ENCODE results near the gene ITGB3.

The ITGB3 gene

DNA sequence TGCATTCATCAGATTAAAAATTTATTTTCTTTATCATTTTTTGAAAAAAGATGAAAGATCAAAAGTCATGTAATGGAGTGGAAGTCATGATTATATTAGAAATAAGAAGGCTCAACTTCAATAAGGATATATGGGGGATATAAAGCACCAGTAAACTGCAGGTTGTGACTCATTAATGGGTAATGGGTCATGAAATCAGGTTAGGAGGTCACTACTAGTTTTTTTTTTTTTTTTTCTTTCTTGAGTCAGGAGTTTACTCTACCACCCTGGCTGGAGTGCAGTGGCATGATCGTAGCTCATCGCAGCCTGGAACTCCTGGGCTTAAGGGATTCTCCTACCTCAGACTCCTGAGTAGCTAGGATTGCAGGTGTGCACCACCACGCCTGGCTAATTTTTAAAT is 84.4 kb downstream of the ITGB3 start:
- no peak for DNase-seq (ENCODE audit: low spot score)

DNA sequence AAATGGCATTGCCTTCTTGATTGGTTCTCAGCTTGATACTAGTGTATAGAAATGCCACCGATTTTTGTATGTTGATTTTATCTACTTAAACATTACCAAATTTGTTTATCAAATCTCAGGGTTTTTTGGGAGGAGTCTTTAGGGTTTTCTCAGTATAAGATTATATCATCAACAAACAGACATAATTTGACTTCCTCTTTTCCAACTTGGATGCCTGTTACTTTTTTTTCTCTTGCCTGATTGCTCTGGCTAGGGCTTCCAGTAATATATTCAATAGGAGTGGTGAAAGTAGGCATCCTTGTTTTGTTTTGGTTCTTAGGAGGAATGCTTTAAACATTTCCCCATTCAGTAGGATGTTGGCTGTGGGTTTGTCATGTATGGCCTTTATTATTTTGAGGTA is 99.2 kb downstream of the ITGB3 start:
- no peak for DNase-seq (ENCODE audit: low spot score)

DNA sequence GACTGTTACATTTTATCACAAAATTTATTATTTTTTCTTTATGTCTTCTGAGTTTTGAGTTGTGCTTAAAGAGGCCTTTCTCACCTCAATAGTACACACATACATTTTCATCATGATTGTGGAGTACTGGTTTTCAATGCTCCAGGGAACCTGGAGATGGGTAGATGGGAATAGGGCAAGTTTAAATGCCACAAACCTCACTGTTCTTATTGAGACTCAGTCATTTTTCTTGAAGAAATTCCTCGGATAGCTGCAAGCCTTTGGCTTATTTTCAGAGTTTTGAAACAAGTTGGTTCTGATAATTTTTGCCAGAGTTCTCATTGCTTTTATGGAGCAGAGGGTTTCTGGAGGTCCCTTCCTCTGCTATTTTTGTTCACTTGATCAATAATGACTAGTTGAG is 105.0 kb downstream of the ITGB3 start:
- DNase-seq (ENCODE audit: low spot score): no peak

All from AG08396 (cell line).